Measurements from ENCODE around the gene IZUMO4.

GRCh38 chr19:2047076-2047448, 49.7 kb upstream of the IZUMO4 start:
- TF ChIP-seq ZNF274 (IDR thresholded peaks at IDR 0.05; ENCODE audit: low read depth, low read length) (no peak), SUZ12 (IDR thresholded peaks at IDR 0.05; ENCODE audit: extremely low read depth, insufficient read depth, insufficient read length) (no peak), YY1 (IDR thresholded peaks at IDR 0.05; ENCODE audit: insufficient read depth, insufficient read length) (no peak)
